ENCODE results near the gene DMD.

The DMD gene

DNA sequence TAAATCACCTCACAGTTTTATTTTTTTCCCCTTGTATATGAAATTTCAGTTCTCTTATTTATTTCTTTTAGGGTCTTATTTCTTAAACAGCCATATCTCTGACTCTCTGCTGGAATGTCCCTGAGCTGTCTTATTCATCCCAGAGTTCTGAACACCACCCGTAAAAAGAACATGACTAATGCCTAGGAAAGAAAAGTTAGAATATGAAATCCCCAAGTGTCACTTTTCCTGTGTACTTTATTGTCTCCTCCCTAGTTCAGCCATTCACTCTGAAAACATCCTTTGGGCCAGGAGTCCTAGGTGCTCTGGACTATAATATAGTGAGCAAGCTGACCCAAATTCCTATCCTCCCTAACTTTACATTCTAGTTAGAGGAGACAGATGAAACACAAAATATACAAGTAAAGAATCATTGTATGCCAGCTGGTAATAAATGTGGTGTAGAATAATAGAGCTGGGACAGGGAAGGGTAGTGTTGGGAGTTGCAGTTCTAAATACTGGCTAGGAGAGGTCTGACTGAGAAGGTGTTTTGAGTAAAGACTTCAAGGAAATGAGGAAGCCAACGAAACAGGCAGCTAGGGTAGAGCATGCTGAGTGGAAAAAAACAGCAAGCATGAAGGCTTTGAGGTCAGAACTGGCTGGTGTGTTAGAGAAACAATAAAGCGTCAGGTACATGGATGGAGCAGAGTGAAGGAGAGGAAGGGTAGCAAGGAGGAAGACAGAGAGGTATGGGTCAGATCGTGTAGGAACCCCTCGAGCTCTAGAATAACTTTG, 2098.9 kb downstream of the DMD start:
- Histone ChIP-seq H3K27me3 (ENCODE audit: insufficient read depth, low read length) (no peaks in the 10 kb centered on the region), H2AFZ (ENCODE audit: low read depth, low read length) (no peak overlapping the region), H3K9me3 (ENCODE audit: low read length) (no peaks in the 10 kb centered on the region), H3K36me3 (ENCODE audit: insufficient read depth, low read length) (no peaks in the 10 kb centered on the region), H3K4me1 (ENCODE audit: insufficient read depth, low read length) (no peaks in the 10 kb centered on the region), H3K4me3 (ENCODE audit: low read length) (no peak overlapping the region)

DNA sequence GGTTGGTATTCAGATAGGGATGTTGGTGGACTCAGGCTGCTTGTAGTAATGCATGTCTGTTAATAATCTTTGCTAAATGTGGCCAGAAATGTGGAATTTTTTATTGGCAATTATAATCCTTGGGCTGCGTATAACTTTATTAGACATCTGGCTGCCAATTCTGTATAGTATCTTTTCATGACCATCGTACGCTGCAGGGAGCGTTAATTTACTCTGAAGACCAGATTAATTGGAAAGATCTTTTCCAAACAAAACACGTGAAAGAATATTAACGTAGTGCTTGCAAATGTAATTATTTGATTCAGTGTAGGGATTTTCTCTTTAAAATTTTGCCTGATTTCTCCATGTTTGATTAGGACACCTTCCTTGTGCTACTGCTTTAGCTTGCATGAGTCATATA, 2100.7 kb downstream of the DMD start:
- Histone ChIP-seq H3K27me3 (ENCODE audit: insufficient read depth, low read length) (no peaks in the 10 kb centered on the region), H2AFZ (ENCODE audit: low read depth, low read length) (no peak overlapping the region), H3K9me3 (ENCODE audit: low read length) (no peaks in the 10 kb centered on the region), H3K4me1 (ENCODE audit: insufficient read depth, low read length) (no peaks in the 10 kb centered on the region), H3K4me3 (ENCODE audit: low read length) (no peak overlapping the region), H3K36me3 (ENCODE audit: insufficient read depth, low read length) (no peaks in the 10 kb centered on the region)

DNA sequence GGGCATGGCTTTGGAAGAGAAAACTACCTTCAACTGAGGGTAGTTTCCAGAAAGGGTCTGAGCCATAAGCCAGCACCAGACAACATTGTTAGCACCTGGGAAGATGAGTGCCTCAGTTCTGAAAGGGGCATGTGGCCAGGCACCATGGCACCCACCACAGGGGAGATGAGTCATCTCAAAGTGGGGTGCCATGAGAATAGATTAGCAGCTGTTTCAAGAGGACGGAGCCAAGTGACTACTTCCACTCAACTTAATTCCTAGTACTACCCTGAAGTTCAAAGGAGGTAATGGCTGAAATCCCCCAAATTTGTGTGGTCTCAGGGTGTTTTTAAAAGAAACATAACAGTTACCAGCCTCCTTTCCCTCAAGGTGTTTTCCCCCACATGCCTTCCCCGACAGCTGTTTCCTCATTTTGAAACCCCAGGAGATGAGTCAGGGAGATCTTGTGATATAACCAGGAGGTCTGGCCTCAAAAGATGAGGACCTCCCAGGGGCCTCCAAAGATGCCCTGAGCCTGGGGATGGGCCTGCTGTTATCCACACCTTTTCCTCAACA, 2111.7 kb downstream of the DMD start:
- H3K36me3 ChIP-seq (ENCODE audit: insufficient read depth, low read length): no peaks in the 10 kb centered on the region
- H2AFZ ChIP-seq (ENCODE audit: low read depth, low read length): no peak overlapping the region
- H3K9me3 ChIP-seq (ENCODE audit: low read length): no peaks in the 10 kb centered on the region
- no peak overlapping the region for H3K4me3 ChIP-seq (ENCODE audit: low read length)
- no peaks in the 10 kb centered on the region for H3K4me1 ChIP-seq (ENCODE audit: insufficient read depth, low read length)
- H3K27me3 ChIP-seq (ENCODE audit: insufficient read depth, low read length): no peaks in the 10 kb centered on the region

DNA sequence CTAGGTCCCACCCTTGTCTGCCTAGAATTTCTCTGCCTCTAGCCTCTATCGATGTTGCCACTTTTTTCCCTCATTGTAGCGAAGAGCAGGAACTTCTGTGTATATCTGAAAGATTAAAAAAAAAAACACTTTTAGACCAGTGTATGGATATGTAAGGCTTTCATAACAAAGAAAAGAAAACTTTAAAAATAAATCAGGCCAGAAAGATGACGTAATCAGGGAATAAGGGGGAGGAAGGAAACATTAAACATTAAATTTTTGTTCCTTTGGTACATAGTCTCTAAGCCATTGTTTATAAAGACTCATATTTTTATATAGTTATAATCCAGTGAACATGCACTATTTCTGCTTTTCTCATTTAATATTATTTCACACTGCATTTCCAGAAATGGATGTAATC, 2113.3 kb downstream of the DMD start:
- Histone ChIP-seq H3K4me3 (ENCODE audit: low read length) (no peak overlapping the region), H3K36me3 (ENCODE audit: insufficient read depth, low read length) (no peaks in the 10 kb centered on the region), H3K9me3 (ENCODE audit: low read length) (no peaks in the 10 kb centered on the region), H2AFZ (ENCODE audit: low read depth, low read length) (no peak overlapping the region), H3K4me1 (ENCODE audit: insufficient read depth, low read length) (peaks cover 4% of the 10 kb centered on the region), H3K27me3 (ENCODE audit: insufficient read depth, low read length) (no peaks in the 10 kb centered on the region)

DNA sequence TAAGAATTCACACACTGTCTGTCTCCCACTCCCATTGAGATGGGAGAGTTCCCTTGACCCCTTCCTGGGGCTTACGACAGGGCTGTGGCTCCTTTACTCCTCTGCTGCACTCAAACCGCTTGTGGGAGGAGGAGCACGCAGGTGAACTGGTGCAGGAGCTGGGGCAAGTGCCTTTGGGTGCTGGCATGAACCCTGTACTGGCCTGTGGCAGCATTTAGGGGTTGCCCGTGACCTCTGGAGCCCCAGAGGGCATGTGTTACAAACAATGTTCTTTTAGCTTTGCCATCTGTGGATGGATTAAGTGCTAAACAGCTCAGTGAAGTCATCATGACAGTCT, 2117.7 kb downstream of the DMD start:
- Histone ChIP-seq H3K9me3 (ENCODE audit: low read length) (no peaks in the 10 kb centered on the region), H3K4me1 (ENCODE audit: insufficient read depth, low read length) (peaks cover 5% of the 10 kb centered on the region), H3K4me3 (ENCODE audit: low read length) (no peak overlapping the region), H3K36me3 (ENCODE audit: insufficient read depth, low read length) (no peaks in the 10 kb centered on the region), H3K27me3 (ENCODE audit: insufficient read depth, low read length) (no peaks in the 10 kb centered on the region), H2AFZ (ENCODE audit: low read depth, low read length) (no peak overlapping the region)

- Histone ChIP-seq H3K27me3 (ENCODE audit: insufficient read depth, low read length) (no peaks in the 10 kb centered on the region), H2AFZ (ENCODE audit: low read depth, low read length) (no peak overlapping the region), H3K36me3 (ENCODE audit: insufficient read depth, low read length) (no peaks in the 10 kb centered on the region), H3K4me1 (ENCODE audit: insufficient read depth, low read length) (peaks cover 5% of the 10 kb centered on the region), H3K9me3 (ENCODE audit: low read length) (no peaks in the 10 kb centered on the region), H3K4me3 (ENCODE audit: low read length) (no peak overlapping the region)
These were observed 2118.2 kb downstream of the DMD start for GRCh38 chrX:31092970-31093638.

GRCh38 chrX:31092476-31092875, 2118.9 kb downstream of the DMD start:
- H3K4me1 ChIP-seq (ENCODE audit: insufficient read depth, low read length): peaks cover 5% of the 10 kb centered on the region
- no peak overlapping the region for H2AFZ ChIP-seq (ENCODE audit: low read depth, low read length)
- no peaks in the 10 kb centered on the region for H3K27me3 ChIP-seq (ENCODE audit: insufficient read depth, low read length)
- H3K36me3 ChIP-seq (ENCODE audit: insufficient read depth, low read length): no peaks in the 10 kb centered on the region
- no peaks in the 10 kb centered on the region for H3K9me3 ChIP-seq (ENCODE audit: low read length)
- no peak overlapping the region for H3K4me3 ChIP-seq (ENCODE audit: low read length)

GRCh38 chrX:31091819-31092218, 2119.5 kb downstream of the DMD start:
- Histone ChIP-seq H3K4me1 (ENCODE audit: insufficient read depth, low read length) (peaks cover 5% of the 10 kb centered on the region), H3K4me3 (ENCODE audit: low read length) (no peak overlapping the region), H3K27me3 (ENCODE audit: insufficient read depth, low read length) (no peaks in the 10 kb centered on the region), H2AFZ (ENCODE audit: low read depth, low read length) (no peak overlapping the region), H3K36me3 (ENCODE audit: insufficient read depth, low read length) (no peaks in the 10 kb centered on the region), H3K9me3 (ENCODE audit: low read length) (no peaks in the 10 kb centered on the region)

GRCh38 chrX:31074522-31074921, 2136.8 kb downstream of the DMD start:
- Histone ChIP-seq H3K36me3 (ENCODE audit: insufficient read depth, low read length) (no peaks in the 10 kb centered on the region), H3K9me3 (ENCODE audit: low read length) (no peaks in the 10 kb centered on the region), H3K4me3 (ENCODE audit: low read length) (no peak overlapping the region), H2AFZ (ENCODE audit: low read depth, low read length) (no peak overlapping the region), H3K27me3 (ENCODE audit: insufficient read depth, low read length) (no peaks in the 10 kb centered on the region), H3K4me1 (ENCODE audit: insufficient read depth, low read length) (no peaks in the 10 kb centered on the region)

DNA sequence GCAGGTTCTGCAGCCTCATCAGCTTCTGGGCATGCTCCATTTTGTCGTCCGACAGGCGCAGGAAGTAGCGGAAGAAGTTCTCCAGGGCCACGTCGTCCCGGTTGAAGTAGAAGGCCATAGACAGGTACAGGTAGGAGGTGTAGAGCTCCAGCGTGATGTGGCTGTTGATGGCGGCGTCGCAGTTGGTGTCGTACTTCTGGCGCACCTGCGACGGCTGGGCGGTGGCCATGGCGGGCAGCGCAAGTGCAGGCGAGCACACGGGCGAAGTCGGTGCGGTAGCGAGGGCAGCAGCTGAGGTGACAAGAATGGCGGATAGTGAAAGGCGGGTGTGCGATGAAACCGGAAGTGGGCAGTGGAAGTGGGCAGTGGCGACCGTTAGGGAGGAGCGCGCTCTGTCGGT, 2139.6 kb downstream of the DMD start, which contains the start of gene FTHL17:
Gene FTHL17 (minus strand): TSS at position 317 of the 400 bp plus-strand sequence. CDS start 88 bp downstream, at position 229.
- Histone ChIP-seq H2AFZ (ENCODE audit: low read depth, low read length) (no peak within 1 kb of the TSS), H3K36me3 (ENCODE audit: insufficient read depth, low read length) (no peaks in the 10 kb centered on the region), H3K4me3 (ENCODE audit: low read length) (no peak within 1 kb of the TSS), H3K9me3 (ENCODE audit: low read length) (no peaks in the 10 kb centered on the region), H3K27me3 (ENCODE audit: insufficient read depth, low read length) (no peaks in the 10 kb centered on the region), H3K4me1 (ENCODE audit: insufficient read depth, low read length) (no peaks in the 10 kb centered on the region)

DNA sequence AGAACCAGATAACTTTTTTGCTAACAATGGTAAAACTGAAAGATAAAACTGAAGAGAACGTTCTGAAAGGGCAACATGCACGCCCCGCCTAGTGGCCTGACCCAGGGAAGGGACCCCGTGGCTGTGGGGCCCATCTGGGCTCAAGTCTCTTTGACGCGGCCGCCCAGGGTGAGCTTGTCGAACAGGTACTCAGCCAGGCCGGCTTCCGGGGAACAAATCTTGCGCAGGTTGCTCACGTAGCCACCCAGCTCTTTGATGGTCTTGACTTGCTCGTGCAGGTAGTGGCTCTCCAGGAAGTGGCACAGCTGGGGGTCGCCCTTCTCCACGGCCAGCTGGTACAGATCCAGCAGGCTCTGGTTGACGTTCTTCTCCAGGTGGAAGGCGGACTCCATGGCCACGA, 2140.1 kb downstream of the DMD start:
- no peaks in the 10 kb centered on the region for H3K36me3 ChIP-seq (ENCODE audit: insufficient read depth, low read length)
- H3K4me1 ChIP-seq (ENCODE audit: insufficient read depth, low read length): no peaks in the 10 kb centered on the region
- H3K27me3 ChIP-seq (ENCODE audit: insufficient read depth, low read length): no peaks in the 10 kb centered on the region
- H2AFZ ChIP-seq (ENCODE audit: low read depth, low read length): no peak overlapping the region
- H3K9me3 ChIP-seq (ENCODE audit: low read length): no peaks in the 10 kb centered on the region
- no peak overlapping the region for H3K4me3 ChIP-seq (ENCODE audit: low read length)

GRCh38 chrX:31070057-31070468, 2141.3 kb downstream of the DMD start:
- Histone ChIP-seq H2AFZ (ENCODE audit: low read depth, low read length) (no peak overlapping the region), H3K36me3 (ENCODE audit: insufficient read depth, low read length) (no peaks in the 10 kb centered on the region), H3K4me1 (ENCODE audit: insufficient read depth, low read length) (no peaks in the 10 kb centered on the region), H3K27me3 (ENCODE audit: insufficient read depth, low read length) (no peaks in the 10 kb centered on the region), H3K4me3 (ENCODE audit: low read length) (no peak overlapping the region), H3K9me3 (ENCODE audit: low read length) (no peaks in the 10 kb centered on the region)
